Measurements from ENCODE around the gene ZNF215.

DNA sequence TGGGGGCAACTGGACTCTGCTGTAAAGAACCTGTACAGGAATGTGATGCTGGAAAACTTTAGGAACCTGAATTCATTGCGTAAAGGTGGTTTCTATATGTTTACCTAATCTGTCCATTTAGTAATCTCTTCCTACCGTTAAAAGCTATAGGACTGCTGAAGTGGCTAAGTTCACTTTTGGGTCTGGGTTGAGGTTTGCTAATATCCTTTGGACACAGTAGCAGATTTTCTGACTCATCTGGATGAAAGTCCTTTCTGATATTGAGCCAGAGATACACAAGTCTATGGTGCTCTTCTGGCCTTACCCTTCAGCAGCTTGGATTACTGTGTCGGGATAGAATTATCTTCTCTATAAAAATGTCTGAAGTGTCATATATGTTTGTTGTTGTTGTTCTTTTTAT is 16.9 kb downstream of the ZNF215 start:
- TF ChIP-seq, protein P1, sequence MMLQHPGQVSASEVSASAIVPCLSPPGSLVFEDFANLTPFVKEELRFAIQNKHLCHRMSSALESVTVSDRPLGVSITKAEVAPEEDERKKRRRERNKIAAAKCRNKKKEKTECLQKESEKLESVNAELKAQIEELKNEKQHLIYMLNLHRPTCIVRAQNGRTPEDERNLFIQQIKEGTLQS (IDR thresholded peaks at IDR 0.05) = no peak
- TF ChIP-seq, protein P2, sequence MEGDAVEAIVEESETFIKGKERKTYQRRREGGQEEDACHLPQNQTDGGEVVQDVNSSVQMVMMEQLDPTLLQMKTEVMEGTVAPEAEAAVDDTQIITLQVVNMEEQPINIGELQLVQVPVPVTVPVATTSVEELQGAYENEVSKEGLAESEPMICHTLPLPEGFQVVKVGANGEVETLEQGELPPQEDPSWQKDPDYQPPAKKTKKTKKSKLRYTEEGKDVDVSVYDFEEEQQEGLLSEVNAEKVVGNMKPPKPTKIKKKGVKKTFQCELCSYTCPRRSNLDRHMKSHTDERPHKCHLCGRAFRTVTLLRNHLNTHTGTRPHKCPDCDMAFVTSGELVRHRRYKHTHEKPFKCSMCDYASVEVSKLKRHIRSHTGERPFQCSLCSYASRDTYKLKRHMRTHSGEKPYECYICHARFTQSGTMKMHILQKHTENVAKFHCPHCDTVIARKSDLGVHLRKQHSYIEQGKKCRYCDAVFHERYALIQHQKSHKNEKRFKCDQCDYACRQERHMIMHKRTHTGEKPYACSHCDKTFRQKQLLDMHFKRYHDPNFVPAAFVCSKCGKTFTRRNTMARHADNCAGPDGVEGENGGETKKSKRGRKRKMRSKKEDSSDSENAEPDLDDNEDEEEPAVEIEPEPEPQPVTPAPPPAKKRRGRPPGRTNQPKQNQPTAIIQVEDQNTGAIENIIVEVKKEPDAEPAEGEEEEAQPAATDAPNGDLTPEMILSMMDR (IDR thresholded peaks at IDR 0.05; ENCODE audit: low read depth, low read length, missing input control) = no peak
- TF ChIP-seq HNF4A (conservative IDR thresholded peaks at IDR 0.05) (no peak), YY1 (IDR thresholded peaks at IDR 0.05) (no peak), RAD21 (IDR thresholded peaks at IDR 0.05) (no peak), HNF4G (IDR thresholded peaks at IDR 0.05) (no peak), EGR1 (IDR thresholded peaks at IDR 0.05; ENCODE audit: low read depth in 2 of 2) (no peak), NR2F2 (IDR thresholded peaks at IDR 0.05) (no peak)
- TF ChIP-seq, protein P3, sequence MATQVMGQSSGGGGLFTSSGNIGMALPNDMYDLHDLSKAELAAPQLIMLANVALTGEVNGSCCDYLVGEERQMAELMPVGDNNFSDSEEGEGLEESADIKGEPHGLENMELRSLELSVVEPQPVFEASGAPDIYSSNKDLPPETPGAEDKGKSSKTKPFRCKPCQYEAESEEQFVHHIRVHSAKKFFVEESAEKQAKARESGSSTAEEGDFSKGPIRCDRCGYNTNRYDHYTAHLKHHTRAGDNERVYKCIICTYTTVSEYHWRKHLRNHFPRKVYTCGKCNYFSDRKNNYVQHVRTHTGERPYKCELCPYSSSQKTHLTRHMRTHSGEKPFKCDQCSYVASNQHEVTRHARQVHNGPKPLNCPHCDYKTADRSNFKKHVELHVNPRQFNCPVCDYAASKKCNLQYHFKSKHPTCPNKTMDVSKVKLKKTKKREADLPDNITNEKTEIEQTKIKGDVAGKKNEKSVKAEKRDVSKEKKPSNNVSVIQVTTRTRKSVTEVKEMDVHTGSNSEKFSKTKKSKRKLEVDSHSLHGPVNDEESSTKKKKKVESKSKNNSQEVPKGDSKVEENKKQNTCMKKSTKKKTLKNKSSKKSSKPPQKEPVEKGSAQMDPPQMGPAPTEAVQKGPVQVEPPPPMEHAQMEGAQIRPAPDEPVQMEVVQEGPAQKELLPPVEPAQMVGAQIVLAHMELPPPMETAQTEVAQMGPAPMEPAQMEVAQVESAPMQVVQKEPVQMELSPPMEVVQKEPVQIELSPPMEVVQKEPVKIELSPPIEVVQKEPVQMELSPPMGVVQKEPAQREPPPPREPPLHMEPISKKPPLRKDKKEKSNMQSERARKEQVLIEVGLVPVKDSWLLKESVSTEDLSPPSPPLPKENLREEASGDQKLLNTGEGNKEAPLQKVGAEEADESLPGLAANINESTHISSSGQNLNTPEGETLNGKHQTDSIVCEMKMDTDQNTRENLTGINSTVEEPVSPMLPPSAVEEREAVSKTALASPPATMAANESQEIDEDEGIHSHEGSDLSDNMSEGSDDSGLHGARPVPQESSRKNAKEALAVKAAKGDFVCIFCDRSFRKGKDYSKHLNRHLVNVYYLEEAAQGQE (IDR thresholded peaks at IDR 0.05) = no peak

Data from liver (tissue), 3 donors.